NCI-H510A (cell line): ENCODE data around the gene KIZ.

Experiments used
- DNase-seq: peaks from one replicate; lab custom pipeline; 2025; lab: John Stamatoyannopoulos, UW

Gene KIZ

GRCh38 chr20:21125849-21126580 lies at the start of gene KIZ:
Gene KIZ, plus strand, starts transcription at chr20:21126082. Its CDS starts 34 bp downstream, at chr20:21126116.
- peak; percentile 87 for DNase-seq

- no peak for DNase-seq
Observed at GRCh38 chr20:21077809-21078345, 48.0 kb upstream of the KIZ start.

- DNase-seq = no peak
Observed at GRCh38 chr20:21082584-21082983, 43.3 kb upstream of the KIZ start.

- no peak for DNase-seq
Observed at GRCh38 chr20:21083825-21084325, 42.0 kb upstream of the KIZ start.

GRCh38 chr20:21087862-21088540 lies 37.9 kb upstream of the KIZ start:
- no peak for DNase-seq

GRCh38 chr20:21089391-21089790 lies 36.5 kb upstream of the KIZ start:
- DNase-seq = no peak

- no peak for DNase-seq
Observed at GRCh38 chr20:21090111-21090618, 35.7 kb upstream of the KIZ start.

GRCh38 chr20:21090721-21091120 lies 35.2 kb upstream of the KIZ start:
- DNase-seq = no peak

- DNase-seq = no peak
Observed at GRCh38 chr20:21092806-21093205, 33.1 kb upstream of the KIZ start.

- DNase-seq = peak; percentile 69
Observed at GRCh38 chr20:21096321-21097043, 29.4 kb upstream of the KIZ start.

GRCh38 chr20:21099751-21100577 lies 25.9 kb upstream of the KIZ start:
- peak; percentile 65 for DNase-seq

GRCh38 chr20:21100578-21101452 lies 25.1 kb upstream of the KIZ start:
- peak; percentile 35 for DNase-seq

GRCh38 chr20:21101453-21101931 lies 24.4 kb upstream of the KIZ start:
- peak; percentile 53 for DNase-seq

GRCh38 chr20:21101932-21102575 lies 23.8 kb upstream of the KIZ start:
- no peak for DNase-seq

- no peak for DNase-seq
Observed at GRCh38 chr20:21102603-21103311, 23.1 kb upstream of the KIZ start.

GRCh38 chr20:21103582-21104465 lies 22.1 kb upstream of the KIZ start:
- no peak for DNase-seq

GRCh38 chr20:21104466-21104761 lies 21.5 kb upstream of the KIZ start:
- DNase-seq = no peak

- no peak for DNase-seq
Observed at GRCh38 chr20:21104921-21105320, 21.0 kb upstream of the KIZ start.
